HG02840 (cell line): Measurements from ENCODE around the gene TBC1D12.

Experiments used
- ATAC-seq: cut with Tn5 transposase; IDR thresholded peaks from one replicate; pipeline ENCODE4 v1.9.1; 2021; ENCODE audit warnings: mild to moderate bottlenecking, moderate library complexity, moderate number of reproducible peaks; ENCODE audit not compliant: unreplicated experiment, low FRiP score

Gene TBC1D12

DNA sequence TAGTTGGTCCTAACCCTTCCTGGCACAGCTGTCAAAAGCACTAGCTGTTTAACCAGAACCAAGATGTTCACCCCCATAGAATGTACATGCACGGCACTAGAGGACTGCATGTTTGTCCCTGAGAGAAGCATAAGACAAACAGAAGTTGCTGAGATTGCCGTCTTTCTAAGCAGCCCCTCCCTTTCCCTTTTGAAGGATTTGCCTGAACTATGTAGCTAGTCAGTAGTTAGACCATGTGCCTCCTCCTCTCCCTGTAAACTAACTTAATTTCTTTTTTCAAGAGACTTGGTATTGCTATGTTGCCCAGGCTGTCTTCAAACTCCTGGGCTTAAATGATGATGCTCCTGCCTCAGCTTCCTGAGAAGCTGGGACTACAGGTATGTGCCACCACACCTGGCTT is 40.7 kb downstream of the TBC1D12 start:
- ATAC-seq, result no peak

DNA sequence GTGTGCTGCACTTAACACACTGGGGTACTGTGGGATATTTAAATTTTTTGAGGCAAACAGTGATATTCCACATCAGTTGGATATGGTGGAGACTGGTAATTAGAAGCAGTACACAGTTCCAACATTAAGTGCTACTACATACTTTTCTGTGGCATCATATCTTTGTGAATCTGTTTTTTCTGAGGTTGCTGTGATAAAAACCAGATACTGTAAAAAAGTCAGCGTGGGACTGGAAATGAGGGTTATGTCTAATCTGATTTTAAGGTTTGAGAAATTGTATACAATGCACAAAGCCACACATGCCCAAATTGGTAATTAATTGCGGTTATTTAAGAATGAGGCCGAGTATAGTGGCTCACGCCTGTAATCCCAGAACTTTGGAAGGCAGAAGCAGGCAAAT is 41.2 kb downstream of the TBC1D12 start:
- no peak for ATAC-seq

DNA sequence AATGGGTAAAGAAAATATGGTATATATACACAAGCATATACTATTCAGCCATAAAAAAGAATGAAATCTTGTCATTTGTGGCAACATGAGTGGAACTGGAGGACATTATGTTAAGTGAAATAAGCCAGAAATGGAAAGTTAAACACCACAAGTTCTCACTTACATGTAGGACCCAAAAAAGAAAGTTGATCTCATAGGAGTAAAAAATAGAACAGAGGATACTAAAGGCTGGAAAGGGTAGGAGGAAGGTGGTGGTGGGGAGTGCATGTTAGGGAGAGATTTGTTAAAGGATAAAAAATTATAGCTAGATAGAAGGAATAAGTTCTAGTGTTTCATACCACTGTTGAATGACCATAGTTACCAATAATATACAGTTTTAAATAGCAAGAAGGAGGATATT is 48.4 kb downstream of the TBC1D12 start:
- ATAC-seq, result no peak

DNA sequence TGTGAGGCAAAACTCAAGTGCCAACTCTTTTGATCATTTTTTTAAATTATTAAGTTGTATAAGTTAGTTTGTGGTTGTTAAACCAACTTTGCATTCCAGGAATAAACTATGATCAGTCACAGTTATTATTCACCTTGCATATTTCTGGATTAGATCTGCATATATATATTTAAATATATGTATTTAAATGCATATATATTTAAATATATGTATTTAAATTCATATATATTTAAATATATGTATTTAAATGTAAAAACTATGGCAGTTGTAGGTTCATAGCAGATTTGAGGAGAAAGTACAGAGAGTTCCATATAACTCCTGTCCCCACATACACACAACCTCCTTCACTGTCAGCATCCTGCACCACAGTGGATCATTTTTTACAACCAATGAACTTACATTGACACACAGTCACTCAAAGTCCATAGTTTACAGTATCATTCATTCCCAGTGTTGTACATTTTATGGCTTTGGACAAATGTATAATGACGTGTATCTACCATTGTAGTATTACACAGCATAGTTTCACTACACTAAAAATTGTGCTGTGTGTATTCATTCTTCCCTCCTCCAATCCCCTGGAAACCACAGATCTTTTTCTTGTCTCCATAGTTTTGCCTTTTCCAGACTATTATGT is 49.7 kb downstream of the TBC1D12 start:
- no peak for ATAC-seq

DNA sequence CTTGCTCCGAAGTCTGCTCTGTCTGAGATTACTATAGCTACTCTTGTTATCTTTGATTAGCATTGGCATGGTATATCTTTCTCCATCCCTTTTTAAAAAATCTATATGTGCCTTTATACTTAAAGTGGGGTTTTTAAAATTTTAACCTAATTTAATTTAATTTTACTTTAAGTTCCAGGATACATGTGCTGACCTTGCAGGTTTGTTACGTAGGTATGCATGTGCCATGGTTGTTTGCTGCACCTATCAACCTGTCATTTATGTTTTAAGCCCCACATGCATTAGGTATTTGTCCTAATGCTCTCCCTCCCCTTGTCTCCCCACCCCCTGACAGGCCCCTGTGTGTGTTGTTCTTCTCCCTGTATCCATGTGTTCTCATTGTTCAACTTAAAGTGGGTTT is 54.6 kb downstream of the TBC1D12 start:
- no peak for ATAC-seq

DNA sequence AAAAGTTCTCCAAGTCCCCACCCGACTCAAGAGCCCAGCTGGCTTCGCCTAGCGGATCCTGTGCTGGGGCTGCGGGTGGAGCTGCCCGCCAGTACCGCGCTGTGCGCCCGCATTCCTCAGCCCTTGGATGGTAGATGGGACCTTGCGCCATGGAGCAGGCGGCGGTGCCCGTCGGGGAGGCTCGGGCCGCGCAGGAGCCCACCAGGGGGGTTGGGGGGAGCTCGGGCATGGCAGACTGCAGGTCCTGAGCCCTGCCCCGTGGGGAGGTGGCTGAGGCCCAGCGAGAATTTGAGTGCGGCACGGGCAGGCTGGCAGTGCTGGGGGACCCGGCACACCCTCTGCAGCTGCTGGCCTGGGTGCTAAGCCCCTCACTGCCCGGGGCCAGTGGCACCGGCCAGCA is 57.0 kb downstream of the TBC1D12 start:
- no peak for ATAC-seq

DNA sequence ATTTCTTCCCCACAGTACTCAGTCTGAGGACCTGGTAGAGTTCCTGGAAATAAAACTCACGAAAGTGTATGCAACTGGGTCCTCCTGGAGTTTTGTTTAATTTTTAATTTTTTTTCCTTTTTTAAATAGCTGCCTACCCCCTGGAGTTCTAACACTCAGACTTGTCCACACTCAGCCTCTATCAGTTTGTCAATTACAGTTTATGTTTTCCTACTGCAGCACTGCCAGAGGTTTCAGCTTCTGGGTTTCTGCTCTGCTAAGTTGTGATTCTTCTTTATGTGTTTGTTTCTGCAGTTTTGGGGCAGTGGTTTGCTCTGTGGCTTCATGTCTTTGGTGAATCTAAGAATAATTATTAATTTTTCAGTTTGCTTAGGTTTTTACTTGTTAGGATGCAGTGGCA is 59.2 kb downstream of the TBC1D12 start:
- no peak for ATAC-seq

DNA sequence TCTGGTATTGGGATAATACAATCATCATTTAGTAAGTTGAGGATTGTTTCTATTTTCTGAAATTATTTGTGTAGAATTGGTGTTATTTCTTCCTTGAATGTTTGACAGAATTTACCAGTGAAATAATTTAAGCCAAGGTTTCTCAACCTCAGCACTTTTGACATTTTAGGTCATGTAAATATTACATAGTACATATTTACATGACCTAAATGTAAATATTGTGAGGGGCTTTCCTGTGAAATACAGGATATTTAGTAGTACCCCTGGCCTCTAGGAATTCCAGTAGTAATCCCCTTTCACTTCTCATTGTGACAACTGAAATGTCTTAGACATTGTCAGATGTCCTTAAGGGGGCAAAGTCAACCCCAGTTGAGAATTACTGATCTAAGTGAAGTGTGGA is 59.8 kb downstream of the TBC1D12 start:
- ATAC-seq, result no peak

DNA sequence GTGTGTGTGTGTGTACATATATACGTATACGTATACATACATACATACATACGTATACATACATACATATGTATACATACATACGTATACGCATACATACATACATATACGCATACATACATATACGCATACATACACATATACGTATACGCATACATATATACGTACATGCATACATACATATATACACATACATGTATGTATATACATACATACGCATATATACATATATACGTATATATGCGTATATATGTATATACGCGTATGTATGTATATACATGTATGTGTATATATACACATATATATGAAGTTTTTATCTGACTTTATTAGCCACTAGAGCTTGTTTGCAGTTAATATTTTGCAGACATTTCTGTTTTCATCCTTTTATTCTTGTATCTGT is 63.3 kb downstream of the TBC1D12 start:
- ATAC-seq, result no peak

DNA sequence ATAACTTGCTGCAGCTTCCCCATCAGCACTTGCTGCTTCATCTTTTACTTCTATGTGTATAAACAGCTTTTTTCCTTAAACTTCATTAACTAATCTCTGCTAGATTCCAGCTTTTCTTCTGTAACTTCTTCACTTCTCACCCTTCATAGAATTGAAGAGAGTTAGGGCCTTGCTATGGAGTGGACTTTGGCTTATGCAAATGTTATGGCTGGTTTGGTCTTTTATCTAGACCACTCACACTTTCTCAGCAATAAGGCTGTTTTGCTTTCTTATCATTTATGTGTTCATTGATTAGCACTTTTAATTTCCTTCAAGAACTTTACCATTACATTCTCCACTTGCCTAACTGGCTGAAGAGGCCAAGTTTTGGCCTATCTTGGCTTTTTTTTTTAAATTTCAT is 79.1 kb downstream of the TBC1D12 start:
- no peak for ATAC-seq

DNA sequence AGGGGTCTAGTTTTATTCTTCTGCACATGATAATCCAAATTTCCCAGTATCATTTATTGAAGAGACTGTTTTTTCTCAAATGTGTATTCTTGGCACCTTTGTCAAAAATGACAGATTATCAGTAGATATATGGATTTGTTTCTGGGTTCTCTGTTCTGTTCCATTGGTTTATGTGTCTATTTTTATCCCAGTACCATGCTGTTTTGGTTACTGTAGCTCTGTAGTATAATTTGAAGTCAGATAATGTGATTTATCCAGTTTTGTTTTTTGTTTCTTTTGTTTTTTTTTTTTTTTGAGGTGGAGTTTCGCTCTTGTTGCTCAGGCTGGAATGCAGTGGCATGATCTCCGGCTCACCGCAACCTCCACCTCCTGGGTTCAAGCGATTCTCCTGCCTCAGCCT is 81.6 kb downstream of the TBC1D12 start:
- ATAC-seq, result no peak

DNA sequence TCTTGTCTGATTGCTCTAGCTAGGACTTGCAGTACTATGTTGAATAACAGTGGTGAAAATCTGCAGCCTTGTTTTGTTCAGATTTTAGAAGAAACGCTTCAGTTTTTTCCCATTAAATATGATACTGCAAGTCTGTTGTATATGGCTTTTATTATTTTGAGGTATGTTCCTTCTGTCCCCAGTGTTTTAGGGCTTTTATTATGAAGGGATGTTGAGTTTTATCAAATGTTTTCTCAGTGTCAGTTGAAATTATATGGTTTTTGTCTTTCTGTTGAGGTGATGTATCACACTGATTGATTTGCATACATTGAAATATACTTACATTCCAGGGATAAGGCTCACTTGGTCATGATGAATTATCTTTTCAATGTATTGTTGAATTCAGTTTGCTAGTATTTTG is 82.8 kb downstream of the TBC1D12 start:
- no peak for ATAC-seq

DNA sequence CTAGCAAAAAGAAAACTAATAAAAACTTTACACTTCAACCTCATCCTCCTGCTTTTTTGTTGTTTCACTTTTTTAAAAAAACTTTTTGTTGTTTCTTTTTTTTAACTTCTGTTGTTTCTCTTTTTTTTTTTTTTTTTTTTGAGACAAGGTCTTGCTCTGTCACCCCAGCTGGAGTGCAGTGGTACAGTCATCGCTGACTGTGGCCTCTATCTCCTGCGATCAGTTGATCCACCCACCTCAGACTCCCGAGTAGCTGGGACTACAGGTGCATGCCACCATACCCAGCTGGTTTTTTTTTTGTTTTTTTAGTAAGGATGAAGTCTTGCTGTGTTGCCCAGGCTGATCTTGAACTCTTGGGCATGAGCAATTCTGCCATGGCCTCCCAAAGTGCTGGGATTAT is 85.2 kb downstream of the TBC1D12 start:
- ATAC-seq, result no peak

DNA sequence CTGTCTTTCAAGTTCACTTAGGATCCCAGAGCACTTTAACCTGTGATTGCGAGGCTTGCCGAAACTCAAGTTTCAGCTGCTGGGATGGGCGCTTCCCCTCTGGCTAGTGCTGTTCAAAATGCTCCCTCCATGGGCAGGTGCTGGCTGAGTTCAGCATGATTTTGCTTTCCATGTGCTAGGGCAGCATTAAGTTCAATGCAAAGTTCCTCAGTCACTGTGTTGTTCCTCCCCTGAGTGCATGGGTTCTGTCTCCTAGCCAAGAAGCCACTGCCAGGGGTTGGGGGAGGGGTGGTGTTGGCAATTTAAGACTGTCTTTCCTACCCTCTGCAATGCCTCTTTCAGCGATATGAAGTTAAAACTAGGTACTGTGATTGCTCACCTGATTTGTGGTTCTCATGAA is 86.8 kb downstream of the TBC1D12 start:
- ATAC-seq, result no peak

DNA sequence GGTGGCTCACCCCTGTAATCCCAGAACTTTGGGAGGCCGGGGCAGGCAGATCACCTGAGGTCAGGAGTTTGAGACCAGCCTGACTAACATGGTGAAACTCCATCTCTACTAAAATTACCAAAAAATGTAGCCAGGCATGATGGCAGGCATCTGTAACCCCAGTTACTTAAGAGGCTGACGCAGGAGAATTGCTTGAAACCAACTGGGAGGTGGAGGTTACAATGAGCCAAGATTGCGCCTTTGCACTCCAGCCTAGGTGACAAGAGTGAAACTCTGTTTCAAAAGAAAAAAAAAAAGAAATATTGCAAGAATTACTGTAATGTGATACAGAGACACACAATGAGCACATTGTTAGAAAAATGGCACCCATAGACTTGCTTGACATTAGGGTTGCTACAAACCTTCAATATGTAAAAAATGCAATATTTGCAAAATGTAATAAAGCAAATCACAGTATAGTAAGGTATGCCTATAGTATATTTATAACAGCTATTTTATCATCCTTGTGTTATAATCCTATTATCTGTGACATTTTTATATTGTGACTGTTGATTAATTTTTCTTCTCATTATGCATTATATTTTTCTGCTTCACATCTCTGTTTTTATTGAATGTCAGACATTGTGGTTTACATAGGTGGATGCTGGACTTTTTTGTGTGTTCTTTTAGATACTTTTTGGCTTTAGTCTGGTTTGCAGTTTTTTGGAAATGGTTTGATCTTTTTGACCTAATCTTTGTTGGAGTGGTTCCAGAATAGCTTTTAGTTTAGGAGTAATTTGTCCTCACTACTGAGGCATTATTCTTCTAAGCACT is 87.8 kb downstream of the TBC1D12 start:
- ATAC-seq, result no peak

DNA sequence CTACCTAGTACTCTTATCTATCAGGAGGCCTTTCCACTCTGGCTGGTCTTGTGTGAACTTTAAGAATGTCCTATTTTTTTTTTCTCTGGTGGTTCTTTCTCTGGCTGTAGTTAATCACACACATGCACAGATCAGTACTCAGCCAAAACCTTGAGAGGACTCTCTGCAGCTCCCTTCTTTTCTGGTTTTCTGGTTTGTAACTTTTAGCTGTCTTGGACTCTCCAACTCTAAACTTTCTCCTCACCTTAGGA is 88.4 kb downstream of the TBC1D12 start:
- no peak for ATAC-seq

DNA sequence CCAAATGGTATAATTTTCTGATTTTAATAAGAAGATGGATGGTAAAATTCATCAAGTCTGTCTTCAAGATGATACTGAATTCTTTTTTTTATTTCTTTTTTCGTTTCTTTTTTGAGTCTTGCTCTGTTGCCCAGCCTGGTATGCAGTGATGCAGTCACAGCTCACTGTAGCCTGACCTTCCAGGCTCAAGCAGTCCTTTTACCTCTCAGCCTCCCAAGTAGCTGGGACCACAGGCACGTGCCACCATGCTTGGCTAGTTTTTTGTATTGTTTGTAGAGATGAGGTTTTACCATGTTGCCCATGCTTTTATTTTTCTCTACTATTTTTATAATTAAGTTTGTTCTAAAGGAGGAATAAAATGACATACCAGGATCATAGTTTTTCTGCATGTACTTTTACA is 91.1 kb downstream of the TBC1D12 start:
- ATAC-seq, result no peak

DNA sequence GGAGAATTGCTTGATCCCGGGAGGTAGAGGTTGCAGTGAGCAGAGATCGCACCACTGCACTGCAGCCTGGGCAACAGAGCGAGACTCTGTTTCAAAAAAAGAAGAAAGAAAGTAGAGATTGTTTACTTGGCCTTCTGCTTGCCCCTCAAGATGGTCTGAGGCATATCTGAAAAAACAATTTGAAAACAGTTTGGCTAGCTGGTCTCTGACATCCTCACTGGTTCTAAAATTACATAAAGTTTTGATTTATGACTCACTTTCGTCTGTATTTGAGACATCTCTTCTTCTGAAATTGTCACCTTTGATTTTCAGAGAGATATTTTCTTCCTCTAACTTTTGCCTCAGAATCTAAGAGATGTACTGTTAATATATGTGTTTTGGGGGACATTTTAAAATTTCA is 93.7 kb downstream of the TBC1D12 start:
- ATAC-seq, result no peak

DNA sequence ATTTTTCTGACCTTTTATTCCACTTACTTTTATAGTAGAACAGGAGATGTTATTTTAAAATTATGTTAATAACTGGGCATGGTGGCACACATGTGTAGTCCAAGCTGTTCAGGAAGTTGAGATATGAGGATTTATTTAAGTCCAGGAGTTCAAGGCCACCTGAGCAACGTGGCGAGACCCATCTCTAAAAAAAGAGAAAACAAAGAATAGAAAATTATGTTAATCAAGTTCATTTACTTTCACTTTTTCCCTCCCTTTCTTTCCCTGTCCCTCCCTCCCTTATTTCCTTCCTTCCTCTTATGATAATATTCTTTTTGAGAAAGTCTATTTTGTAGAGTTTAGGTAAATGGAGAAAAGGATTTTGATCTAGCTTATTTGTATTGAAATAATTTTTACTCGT is 94.3 kb downstream of the TBC1D12 start:
- ATAC-seq, result no peak

DNA sequence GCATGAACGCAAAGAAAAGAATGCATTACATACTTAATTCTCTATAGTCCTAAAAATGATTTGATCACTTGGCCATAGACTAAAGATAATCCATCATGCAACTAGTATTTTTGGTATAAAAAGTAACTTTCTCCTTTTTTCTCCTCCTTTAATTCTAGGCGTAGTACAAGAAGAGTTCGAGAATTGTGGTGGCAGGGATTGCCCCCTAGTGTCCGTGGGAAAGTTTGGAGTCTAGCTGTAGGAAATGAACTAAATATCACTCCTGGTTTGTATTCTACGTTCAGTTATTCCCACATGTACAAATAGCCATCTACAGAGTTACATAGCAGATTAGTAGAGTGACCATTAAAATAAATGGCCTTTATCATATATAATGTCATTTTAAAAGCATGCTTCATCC is 97.7 kb downstream of the TBC1D12 start:
- no peak for ATAC-seq

DNA sequence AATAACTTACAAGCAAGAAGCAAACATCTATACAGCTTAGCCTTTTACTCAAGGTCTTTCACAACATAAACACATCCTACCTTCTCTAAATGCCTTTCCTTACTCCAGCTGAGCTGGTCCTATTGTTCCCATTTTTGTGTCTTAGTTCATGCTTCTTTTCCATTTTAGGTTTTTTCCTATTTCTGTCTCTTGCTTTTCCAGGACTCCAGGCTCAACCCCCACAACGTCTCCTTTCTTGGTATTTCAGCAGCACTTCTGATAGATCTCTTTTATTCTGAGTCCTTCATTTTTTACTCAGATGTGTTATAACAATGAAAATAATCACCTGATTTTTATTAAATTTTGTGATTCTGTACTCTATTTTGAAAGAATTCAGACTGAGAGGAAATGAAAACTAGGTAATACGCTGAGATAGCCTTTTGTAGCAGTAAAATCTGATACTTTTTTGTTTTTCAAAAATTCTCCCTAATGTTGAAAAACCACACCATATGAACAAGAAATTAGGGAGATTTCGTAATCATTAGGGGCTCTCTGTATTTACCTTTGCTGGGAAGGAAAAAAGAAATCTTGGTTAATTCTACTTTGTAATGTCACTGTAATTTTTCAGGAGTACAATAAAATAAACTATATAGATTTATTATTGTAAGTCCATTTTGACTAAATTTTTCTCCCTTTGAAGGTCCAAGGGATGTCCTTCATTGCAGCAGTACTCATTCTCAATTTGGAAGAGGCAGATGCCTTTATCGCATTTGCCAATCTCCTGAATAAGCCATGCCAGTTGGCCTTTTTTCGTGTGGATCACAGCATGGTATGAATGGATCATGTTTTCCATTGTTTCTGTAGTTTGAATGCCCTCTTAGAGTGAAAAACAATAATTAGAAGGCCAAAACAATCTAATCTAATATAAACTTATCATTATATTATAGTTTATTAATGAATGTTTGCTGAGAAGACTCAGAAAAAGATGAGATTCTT is 119.2 kb downstream of the TBC1D12 start:
- no peak for ATAC-seq
